Measurements from ENCODE around the gene POLG. TPM values are rescaled to one million over a fixed set of nuclear protein-coding genes. Genes with fewer than 3 reads are reported as not detected.

The POLG gene
- total and polyA plus RNA-seq, 2 donors (not counting 1 experiment from before 2014, with no cell fraction given) = 81.1 to 144 TPM

DNA sequence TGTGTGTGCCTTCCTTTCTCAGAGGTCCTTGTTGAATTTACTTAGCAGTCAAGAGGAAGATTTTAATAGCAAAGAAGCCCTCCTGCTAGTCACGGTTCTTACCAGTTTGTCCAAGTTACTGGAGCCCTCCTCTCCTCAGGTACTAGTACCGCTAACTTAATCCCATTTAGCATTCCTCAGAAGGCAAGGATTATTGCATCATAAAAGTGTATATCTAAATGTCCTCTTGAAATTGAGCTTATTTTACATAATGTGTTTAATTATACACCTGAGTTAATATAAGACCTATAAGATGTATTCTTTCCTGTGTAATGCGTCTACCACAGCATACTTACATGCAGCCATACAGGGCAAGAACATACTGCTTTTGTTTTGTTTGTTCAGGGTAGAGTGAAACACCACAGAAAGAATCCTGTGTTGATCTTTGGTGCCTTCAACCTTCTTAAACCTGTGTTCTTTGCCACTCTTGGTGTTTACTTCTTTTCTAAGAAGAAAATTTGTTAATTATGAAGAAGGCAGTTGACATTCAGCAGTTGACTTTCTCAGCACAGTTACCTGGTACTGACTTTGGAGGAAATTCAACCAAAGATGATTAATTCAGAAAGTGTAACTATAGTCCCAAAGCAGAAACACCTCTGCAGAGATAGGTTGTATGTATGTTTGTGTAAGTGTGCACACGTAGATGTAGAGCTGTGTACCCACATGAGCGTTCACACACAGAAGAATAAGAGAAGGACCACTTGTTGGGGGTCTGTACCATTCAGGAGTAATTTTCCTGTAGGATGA lies 33.1 kb downstream of the POLG start:
- Mint-ChIP-seq H3K9me3 (ENCODE audit: insufficient read depth) (no peaks in the 10 kb centered on the region), H3K27me3 (no peaks in the 10 kb centered on the region), H3K27ac (no peak overlapping the region), H3K4me3 (no peak overlapping the region), H3K4me1 (no peaks in the 10 kb centered on the region)
- no peak overlapping the region for H3K27ac ChIP-seq (ENCODE audit: low read length in 2 of 2)
- no peak overlapping the region for H3K9ac ChIP-seq (ENCODE audit: low read length)
- no peak overlapping the region for H3K4me3 ChIP-seq (ENCODE audit: control extremely low read depth in 1 of 5, extremely low read depth in 1 of 5, insufficient read depth in 1 of 5, low read depth in 2 of 5, low read length in 4 of 5)
- no peaks in the 10 kb centered on the region for H3K79me2 ChIP-seq (ENCODE audit: control insufficient read depth, insufficient read depth, low read length)
- peaks cover 0 to 5% of the 10 kb centered on the region in 2 experiments for H3K36me3 ChIP-seq (replicated peaks in 1 of 2; ENCODE audit: control extremely low read depth in 1 of 2, control insufficient read depth in 1 of 2, extremely low read depth in 1 of 2, insufficient read depth in 2 of 2, low read length in 1 of 2)
- peaks cover 0 to 4% (median 1%) of the 10 kb centered on the region in 3 donors for H3K9me3 ChIP-seq (ENCODE audit: control extremely low read depth in 1 of 3, control insufficient read depth in 2 of 3, insufficient read depth in 1 of 3, low read length in 2 of 3)
- intact Hi-C loops (cut with micrococcal nuclease) = no loop called here
- no peak overlapping the region for H3K4me2 ChIP-seq (replicated peaks; ENCODE audit: low read depth, low read length, poor library complexity, severe bottlenecking)
- H2AFZ ChIP-seq (ENCODE audit: insufficient read depth, low read depth, low read length, poor library complexity, severe bottlenecking) = no peak overlapping the region
- no peaks in the 10 kb centered on the region for H3K4me1 ChIP-seq (ENCODE audit: control insufficient read depth in 2 of 2, insufficient read depth in 2 of 2, low read length in 2 of 2)
- POLR2A ChIA-PET = no interaction called here
- H3K27me3 ChIP-seq (replicated peaks in 1 of 4; ENCODE audit: control extremely low read depth in 1 of 4, control insufficient read depth in 3 of 4, insufficient read depth in 4 of 4, low read length in 3 of 4) = no peaks in the 10 kb centered on the region
- TF ChIP-seq, protein P1, sequence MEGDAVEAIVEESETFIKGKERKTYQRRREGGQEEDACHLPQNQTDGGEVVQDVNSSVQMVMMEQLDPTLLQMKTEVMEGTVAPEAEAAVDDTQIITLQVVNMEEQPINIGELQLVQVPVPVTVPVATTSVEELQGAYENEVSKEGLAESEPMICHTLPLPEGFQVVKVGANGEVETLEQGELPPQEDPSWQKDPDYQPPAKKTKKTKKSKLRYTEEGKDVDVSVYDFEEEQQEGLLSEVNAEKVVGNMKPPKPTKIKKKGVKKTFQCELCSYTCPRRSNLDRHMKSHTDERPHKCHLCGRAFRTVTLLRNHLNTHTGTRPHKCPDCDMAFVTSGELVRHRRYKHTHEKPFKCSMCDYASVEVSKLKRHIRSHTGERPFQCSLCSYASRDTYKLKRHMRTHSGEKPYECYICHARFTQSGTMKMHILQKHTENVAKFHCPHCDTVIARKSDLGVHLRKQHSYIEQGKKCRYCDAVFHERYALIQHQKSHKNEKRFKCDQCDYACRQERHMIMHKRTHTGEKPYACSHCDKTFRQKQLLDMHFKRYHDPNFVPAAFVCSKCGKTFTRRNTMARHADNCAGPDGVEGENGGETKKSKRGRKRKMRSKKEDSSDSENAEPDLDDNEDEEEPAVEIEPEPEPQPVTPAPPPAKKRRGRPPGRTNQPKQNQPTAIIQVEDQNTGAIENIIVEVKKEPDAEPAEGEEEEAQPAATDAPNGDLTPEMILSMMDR (IDR thresholded peaks at IDR 0.05) = no peak
- TF ChIP-seq EZH2 (IDR thresholded peaks at IDR 0.05; ENCODE audit: borderline replicate concordance, insufficient read depth, low read depth, low read length, poor library complexity, severe bottlenecking) = no peak
- no peaks in the 10 kb centered on the region for H4K20me1 ChIP-seq (ENCODE audit: control insufficient read depth, insufficient read depth, low read length, poor library complexity, severe bottlenecking)
- CTCF ChIA-PET = interaction anchor here (1.3 to 1.7 kb wide), 2 partner anchors 95 to 129 kb away, joined by 4 to 8 read pairs; no protein-coding TSS in a partner anchor
- WGBS (ENCODE audit: insufficient coverage) = no CpG with 5 or more reads among the region's 5 CpGs
- DNase-seq (no peak), ATAC-seq (ENCODE audit: low read depth) (no peak)

DNA sequence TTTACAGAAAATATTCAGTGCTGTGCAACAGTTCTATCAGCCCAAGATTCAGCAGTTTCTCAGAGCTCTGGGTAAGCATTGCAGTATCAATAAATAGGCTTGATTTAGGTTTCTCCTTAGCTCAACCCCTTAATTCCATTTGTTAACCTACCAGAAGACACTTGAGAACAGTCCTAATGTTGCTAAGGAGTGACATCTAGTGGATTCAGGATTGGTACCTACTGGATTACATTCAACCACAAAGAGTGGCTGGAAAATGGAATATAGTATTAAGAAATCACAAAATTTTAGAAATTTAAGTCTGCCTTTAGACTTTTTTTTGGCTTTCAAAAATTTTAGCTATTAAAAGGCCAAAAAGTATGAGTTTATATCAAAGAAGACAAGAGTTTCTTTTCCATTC lies 34.7 kb downstream of the POLG start:
- Histone ChIP-seq H3K9ac (ENCODE audit: low read length) (no peak overlapping the region), H3K4me2 (replicated peaks; ENCODE audit: low read depth, low read length, poor library complexity, severe bottlenecking) (no peak overlapping the region), H3K9me3 (ENCODE audit: control extremely low read depth in 1 of 3, control insufficient read depth in 2 of 3, insufficient read depth in 1 of 3, low read length in 2 of 3) (peaks cover 0 to 4% (median 1%) of the 10 kb centered on the region in 3 donors), H3K4me3 (ENCODE audit: control extremely low read depth in 1 of 5, extremely low read depth in 1 of 5, insufficient read depth in 1 of 5, low read depth in 2 of 5, low read length in 4 of 5) (no peak overlapping the region), H3K36me3 (replicated peaks in 1 of 2; ENCODE audit: control extremely low read depth in 1 of 2, control insufficient read depth in 1 of 2, extremely low read depth in 1 of 2, insufficient read depth in 2 of 2, low read length in 1 of 2) (peaks cover 0 to 2% of the 10 kb centered on the region in 2 experiments), H2AFZ (ENCODE audit: insufficient read depth, low read depth, low read length, poor library complexity, severe bottlenecking) (no peak overlapping the region), H3K4me1 (ENCODE audit: control insufficient read depth in 2 of 2, insufficient read depth in 2 of 2, low read length in 2 of 2) (no peaks in the 10 kb centered on the region), H3K27me3 (replicated peaks in 1 of 4; ENCODE audit: control extremely low read depth in 1 of 4, control insufficient read depth in 3 of 4, insufficient read depth in 4 of 4, low read length in 3 of 4) (no peaks in the 10 kb centered on the region), H4K20me1 (ENCODE audit: control insufficient read depth, insufficient read depth, low read length, poor library complexity, severe bottlenecking) (no peaks in the 10 kb centered on the region), H3K27ac (ENCODE audit: low read length in 2 of 2) (no peak overlapping the region), H3K79me2 (ENCODE audit: control insufficient read depth, insufficient read depth, low read length) (no peaks in the 10 kb centered on the region)
- intact Hi-C loops (cut with micrococcal nuclease) = no loop called here
- H3K27ac Mint-ChIP-seq = no peak overlapping the region
- H3K4me1 Mint-ChIP-seq = no peaks in the 10 kb centered on the region
- H3K27me3 Mint-ChIP-seq = no peaks in the 10 kb centered on the region
- H3K9me3 Mint-ChIP-seq (ENCODE audit: insufficient read depth) = no peaks in the 10 kb centered on the region
- no peak overlapping the region for H3K4me3 Mint-ChIP-seq
- ChIA-PET CTCF (interaction anchor here (1.7 kb wide), 1 partner anchor 93 kb away, joined by 8 read pairs; no protein-coding TSS in a partner anchor), POLR2A (no interaction called here)
- no peak for TF ChIP-seq EZH2 (IDR thresholded peaks at IDR 0.05; ENCODE audit: borderline replicate concordance, insufficient read depth, low read depth, low read length, poor library complexity, severe bottlenecking)
- TF ChIP-seq, protein P1 (IDR thresholded peaks at IDR 0.05) = no peak
- DNase-seq (no peak), ATAC-seq (ENCODE audit: low read depth) (no peak)

Data from B cell (primary cell).